Esophagus squamous epithelium (tissue), 5 donors: Measurements from ENCODE around the gene ZFR2. TPM values are rescaled to one million over a fixed set of nuclear protein-coding genes. Genes with fewer than 3 reads are reported as not detected.

Source experiments
- DNase-seq: peaks from one replicate; lab custom pipeline; 2025; lab: John Stamatoyannopoulos, UW
- H3K27ac ChIP-seq, 4 donors: fragments of 200-600 bp; sonication (generic); one replicate each; pipeline ENCODE4 v1.5.1; 2016 to 2019; ENCODE audit warnings: mild to moderate bottlenecking in 1 of 4
- H3K27me3 ChIP-seq, 4 donors: fragments of 200-600 bp; sonication (generic); 1 replicate in 3 of 4; 2 replicates in 1 of 4; pipeline versions ENCODE4 v1.5.1 to v1.6.0; 2017 to 2021; ENCODE audit warnings: antibody characterized with exemption in 1 of 4
- H3K36me3 ChIP-seq, 3 donors: fragments of 200-600 bp; sonication (generic); one replicate each; pipeline ENCODE4 v1.5.1; 2016 to 2019
- H3K4me1 ChIP-seq, 3 donors: fragments of 200-600 bp; sonication (generic); one replicate each; pipeline ENCODE4 v1.5.1; 2017 to 2019
- H3K4me3 ChIP-seq, 4 donors: fragments of 200-600 bp; sonication (generic); 1 replicate in 3 of 4; 2 replicates in 1 of 4; pipeline ENCODE4 v1.5.1; 2016 to 2019; ENCODE audit warnings: mild to moderate bottlenecking in 2 of 4, moderate library complexity in 1 of 4
- H3K9me3 ChIP-seq, 3 donors: fragments of 200-600 bp; sonication (generic); one replicate each; pipeline ENCODE4 v1.5.1; 2016 to 2019
- CTCF ChIP-seq, 6 experiments: fragments of 450-650 bp in 4 of 6; fragments of 200-600 bp in 2 of 6; sonication (generic) in 2 of 6; IDR thresholded peaks; one replicate each; pipeline ENCODE4 v1.5.1; 2016 to 2019; ENCODE audit warnings: antibody characterized with exemption in 6 of 6, mild to moderate bottlenecking in 4 of 6, moderate library complexity in 4 of 6
- POLR2A ChIP-seq, 4 donors: fragments of 450-650 bp; IDR thresholded peaks; one replicate each; pipeline ENCODE4 v1.6.1; 2017; ENCODE audit warnings: antibody characterized with exemption in 4 of 4, mild to moderate bottlenecking in 4 of 4, moderate library complexity in 3 of 4
- WGBS, 2 donors: methylation state at CpG; one replicate each; pipeline ENCODE4 v1.1.5; 2018; 5-methylcytosine and 5-hydroxymethylcytosine counted together
- intact Hi-C: fragments of 100-400 bp; cut with DNase I; formaldehyde crosslinking; loops from one replicate; pipeline ENCODE4 v1.15.0; 2022
- total RNA-seq, 4 donors: library from RNA; depleted of rRNA; stranded (reverse); fragments of >200 nt; gene quantifications; one replicate each; pipeline ENCODE4 v1.1.0, GENCODE V29; 2016
- donor health status: DM: yes; HTN: yes; CAD: no.

ZFR2 gene
- total RNA-seq, 4 donors from 2014 or later: not detected

- Histone ChIP-seq H3K27me3 (peaks cover 10 to 67% (median 12%) of the 10 kb centered on the region in 4 donors), H3K27ac (no peak overlapping the region), H3K4me3 (no peak overlapping the region), H3K9me3 (peaks cover 0 to 7% (median 4%) of the 10 kb centered on the region in 3 donors), H3K36me3 (no peaks in the 10 kb centered on the region), H3K4me1 (peaks cover 0 to 8% (median 0%) of the 10 kb centered on the region in 3 donors)
- DNase-seq: no peak
- no peak for TF ChIP-seq POLR2A (IDR thresholded peaks at IDR 0.05)
- no peak for TF ChIP-seq CTCF (IDR thresholded peaks at IDR 0.05)
- WGBS, 2 donors: 50 to 51% methylated on average over 4 of the region's 4 CpGs
- intact Hi-C loops: no loop called here
Measured at GRCh38 chr19:3873151-3873550, 4.3 kb upstream of the ZFR2 start.

GRCh38 chr19:3867971-3868769, 668 bp downstream of the ZFR2 start:
- Histone ChIP-seq H3K9me3 (peaks cover 0 to 7% (median 4%) of the 10 kb centered on the region in 3 donors), H3K27ac (no peak overlapping the region), H3K4me1 (peaks cover 0 to 8% (median 0%) of the 10 kb centered on the region in 3 donors), H3K27me3 (peaks cover 10 to 81% (median 16%) of the 10 kb centered on the region in 4 donors), H3K36me3 (no peaks in the 10 kb centered on the region), H3K4me3 (peak overlapping the region in 2 of 4 donors; percentile 16 to 43)
- DNase-seq: no peak
- 13 to 19% methylated on average over 17 of the region's 30 CpGs for WGBS, 2 donors
- TF ChIP-seq CTCF (IDR thresholded peaks at IDR 0.05): no peak
- TF ChIP-seq POLR2A (IDR thresholded peaks at IDR 0.05): no peak
- intact Hi-C loops: no loop called here

- no peaks in the 10 kb centered on the region for H3K36me3 ChIP-seq
- peaks cover 10 to 80% (median 16%) of the 10 kb centered on the region in 4 donors for H3K27me3 ChIP-seq
- peaks cover 0 to 7% (median 4%) of the 10 kb centered on the region in 3 donors for H3K9me3 ChIP-seq
- TF ChIP-seq POLR2A (IDR thresholded peaks at IDR 0.05): no peak
- TF ChIP-seq CTCF (IDR thresholded peaks at IDR 0.05): no peak
- H3K27ac ChIP-seq: no peak overlapping the region
- H3K4me3 ChIP-seq: no peak overlapping the region
- no peak for DNase-seq
- peaks cover 0 to 8% (median 0%) of the 10 kb centered on the region in 3 donors for H3K4me1 ChIP-seq
- 40 to 64% methylated on average over 10 to 14 of the region's 14 CpGs for WGBS, 2 donors
- intact Hi-C loops: no loop called here
Measured at GRCh38 chr19:3866910-3867638, 1.8 kb downstream of the ZFR2 start.

GRCh38 chr19:3863648-3864047, 5.2 kb downstream of the ZFR2 start:
- intact Hi-C loops: no loop called here
- WGBS, 2 donors: 63 to 70% methylated on average over 3 to 11 of the region's 12 CpGs
- DNase-seq: no peak
- Histone ChIP-seq H3K9me3 (peaks cover 0 to under 1% (median 0%) of the 10 kb centered on the region in 3 donors), H3K4me1 (peaks cover 0 to 2% (median 0%) of the 10 kb centered on the region in 3 donors), H3K27ac (no peak overlapping the region), H3K27me3 (peaks cover 1 to 48% (median 9%) of the 10 kb centered on the region in 4 donors), H3K36me3 (no peaks in the 10 kb centered on the region), H3K4me3 (no peak overlapping the region)
- TF ChIP-seq CTCF (IDR thresholded peaks at IDR 0.05): no peak
- no peak for TF ChIP-seq POLR2A (IDR thresholded peaks at IDR 0.05)
